HepG2 (cell line): Measurements from ENCODE around the gene C3orf62.

Source experiments
- ATF2 ChIP-seq: sonication (generic); formaldehyde crosslinking; IDR thresholded peaks from 2 replicates; pipeline ENCODE4 v1.4.0; 2020; ENCODE audit warnings: missing genetic modification reagents
- BHLHE40 ChIP-seq: IDR thresholded peaks from 2 replicates; pipeline ENCODE4 v1.6.1; 2011; ENCODE audit warnings: low read length, improper control_type of control experiment
- CTCF ChIP-seq: sonication (generic); formaldehyde crosslinking; IDR thresholded peaks from 2 replicates; pipeline ENCODE4 v1.5.0; 2020; ENCODE audit warnings: mild to moderate bottlenecking, missing genetic modification reagents, moderate library complexity
- GABPA ChIP-seq, 2 experiments: IDR thresholded peaks; 2 replicates each; pipeline ENCODE4 v1.6.1; 2011 to 2016; ENCODE audit warnings: low read depth in 2 of 2, low read length in 1 of 2, missing biosample characterization in 1 of 2, missing genetic modification characterization in 1 of 2
- IRF1 ChIP-seq: sonication (generic); formaldehyde crosslinking; IDR thresholded peaks from 2 replicates; pipeline ENCODE4 v1.4.0; 2020; ENCODE audit warnings: low read depth, mild to moderate bottlenecking, missing genetic modification reagents
- IRX3 ChIP-seq: sonication (generic); formaldehyde crosslinking; IDR thresholded peaks from 2 replicates; pipeline ENCODE4 v1.8.1; 2023; ENCODE audit warnings: mild to moderate bottlenecking, low read depth, missing genetic modification reagents, borderline replicate concordance
- KAT7 ChIP-seq: IDR thresholded peaks from 2 replicates; pipeline ENCODE4 v1.6.1; 2018; ENCODE audit warnings: borderline replicate concordance, missing compliant biosample characterization
- MNT ChIP-seq: fragments of 450-650 bp; IDR thresholded peaks from 2 replicates; pipeline ENCODE4 v1.6.1; 2016
- SMAD3 ChIP-seq: sonication (generic); formaldehyde crosslinking; IDR thresholded peaks from 2 replicates; pipeline ENCODE4 v1.4.0; 2020; ENCODE audit warnings: missing genetic modification reagents
- ZFX ChIP-seq: sonication (generic); formaldehyde crosslinking; IDR thresholded peaks from 2 replicates; pipeline ENCODE4 v1.4.0; 2020; ENCODE audit warnings: mild to moderate bottlenecking, low read depth, missing genetic modification reagents, moderate library complexity
- ZNF704 ChIP-seq: sonication (generic); formaldehyde crosslinking; IDR thresholded peaks from 2 replicates; pipeline ENCODE4 v1.8.1; 2023; ENCODE audit warnings: mild to moderate bottlenecking, inconsistent platforms, moderate library complexity, missing genetic modification reagents, borderline replicate concordance

GRCh38 chr3:49265661-49266386, 11.2 kb downstream of the C3orf62 start:
- TF ChIP-seq SMAD3 (CRISPR knock-in tag), result no peak
- TF ChIP-seq IRF1, result no peak
- TF ChIP-seq CTCF (CRISPR knock-in tag), result no peak
- no peak; the same call in 1 of the 2 replicates for TF ChIP-seq ZFX (CRISPR knock-in tag)
- no peak for TF ChIP-seq ATF2 (CRISPR knock-in tag)
- TF ChIP-seq IRX3, result no peak
- no peak for TF ChIP-seq BHLHE40
- no peak for TF ChIP-seq GABPA (IDR thresholded peaks at IDR 0.05; ENCODE audit: low read depth, low read length)
- no peak for TF ChIP-seq GABPA (CRISPR knock-in tag; IDR thresholded peaks at IDR 0.05; ENCODE audit: low read depth)
- TF ChIP-seq MNT, result no peak
- TF ChIP-seq ZNF704 (CRISPR knock-in tag), result no peak
- no peak for TF ChIP-seq KAT7
